ENCODE data around the gene MED13.

- TF ChIP-seq POLR2AphosphoS5 (IDR thresholded peaks at IDR 0.05; ENCODE audit: low read depth, low read length) (no peak), POLR2A (IDR thresholded peaks at IDR 0.05; ENCODE audit: low read depth, low read length) (no peak)
Observed at GRCh38 chr17:62017912-62018311, 47.2 kb downstream of the MED13 start.

Measured in GM12892 (cell line).